Osteoblast (primary cell): ENCODE measurements around the gene THEM5. TPM values are rescaled to one million over a fixed set of nuclear protein-coding genes. Genes with fewer than 3 reads are reported as not detected.
A peak's percentile ranks its signal among the peaks of the same experiment; 100 is the strongest.

Experiments used
- DNase-seq: peaks from one replicate; pipeline ENCODE4 v3.0.0; 2011; ENCODE audit warnings: low spot score, mixed read lengths; ENCODE audit not compliant: insufficient read length; ENCODE audit errors: missing footprints
- H2AFZ ChIP-seq: 2 replicates; pipeline ENCODE4 v1.6.0; 2011; ENCODE audit warnings: mild to moderate bottlenecking, low read length
- H3K27ac ChIP-seq: 2 replicates; pipeline ENCODE4 v1.5.1; 2011; ENCODE audit warnings: mild to moderate bottlenecking, low read depth, low read length, moderate library complexity
- H3K27me3 ChIP-seq: 2 replicates; pipeline ENCODE4 v1.6.0; 2012; ENCODE audit warnings: mild to moderate bottlenecking, control low read depth, inconsistent platforms, low read length, moderate library complexity; ENCODE audit not compliant: insufficient read depth
- H3K36me3 ChIP-seq: 2 replicates; pipeline ENCODE4 v1.5.1; 2011; ENCODE audit warnings: mild to moderate bottlenecking, low read length, control low read depth, moderate library complexity; ENCODE audit not compliant: insufficient read depth
- H3K4me1 ChIP-seq: 2 replicates; pipeline ENCODE4 v1.5.1; 2011; ENCODE audit warnings: mild to moderate bottlenecking, low read length, control low read depth, moderate library complexity; ENCODE audit not compliant: insufficient read depth
- H3K4me2 ChIP-seq: 2 replicates; pipeline ENCODE4 v1.6.0; 2011; ENCODE audit warnings: mild to moderate bottlenecking, low read length; ENCODE audit not compliant: insufficient read depth
- H3K4me3 ChIP-seq: fragments of 200-600 bp; sonication (generic); 3 replicates; pipeline ENCODE4 v1.5.1; 2012; ENCODE audit warnings: mild to moderate bottlenecking, low read length, inconsistent platforms; ENCODE audit not compliant: insufficient read depth
- H3K79me2 ChIP-seq: 2 replicates; pipeline ENCODE4 v1.6.0; 2012; ENCODE audit warnings: mild to moderate bottlenecking, low read length, control low read depth, inconsistent platforms; ENCODE audit not compliant: insufficient read depth
- H3K9me3 ChIP-seq: 2 replicates; pipeline ENCODE4 v1.5.1; 2011; ENCODE audit warnings: low read depth, low read length, control low read depth
- H4K20me1 ChIP-seq: 2 replicates; pipeline ENCODE4 v1.6.0; 2012; ENCODE audit warnings: mild to moderate bottlenecking, low read length, control low read depth; ENCODE audit not compliant: insufficient read depth
- total RNA-seq: library from RNA; depleted of rRNA; stranded (reverse); fragments of >200 nt; gene quantifications from 2 replicates; pipeline ENCODE4 v1.2.3, GENCODE V29; 2012
- TF ChIP-seq, protein P1 (sequence below): IDR thresholded peaks from 2 replicates; pipeline ENCODE4 v1.5.1; 2011; ENCODE audit warnings: mild to moderate bottlenecking, low read depth, low read length, moderate library complexity; ENCODE audit errors: extremely low read depth

The THEM5 gene
- total RNA-seq, 1 donor = not detected

DNA sequence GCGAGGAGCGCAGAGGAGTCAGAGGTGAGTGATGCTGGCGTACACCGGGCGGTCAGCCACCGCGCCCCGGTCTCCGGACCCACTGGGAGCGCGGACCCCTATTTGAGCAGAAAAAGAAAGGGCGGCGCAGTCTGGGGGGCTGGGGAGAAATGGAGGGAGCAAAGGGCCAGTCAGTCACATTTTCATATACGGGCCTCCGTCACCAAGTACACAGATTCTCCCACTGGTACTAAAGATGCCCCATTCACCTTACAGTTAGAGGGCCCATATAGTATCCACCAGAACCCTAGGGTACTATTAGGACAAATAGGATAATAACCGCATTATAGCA lies 14.5 kb downstream of the THEM5 start:
- no peak overlapping the region for H2AFZ ChIP-seq
- TF ChIP-seq, protein P1, sequence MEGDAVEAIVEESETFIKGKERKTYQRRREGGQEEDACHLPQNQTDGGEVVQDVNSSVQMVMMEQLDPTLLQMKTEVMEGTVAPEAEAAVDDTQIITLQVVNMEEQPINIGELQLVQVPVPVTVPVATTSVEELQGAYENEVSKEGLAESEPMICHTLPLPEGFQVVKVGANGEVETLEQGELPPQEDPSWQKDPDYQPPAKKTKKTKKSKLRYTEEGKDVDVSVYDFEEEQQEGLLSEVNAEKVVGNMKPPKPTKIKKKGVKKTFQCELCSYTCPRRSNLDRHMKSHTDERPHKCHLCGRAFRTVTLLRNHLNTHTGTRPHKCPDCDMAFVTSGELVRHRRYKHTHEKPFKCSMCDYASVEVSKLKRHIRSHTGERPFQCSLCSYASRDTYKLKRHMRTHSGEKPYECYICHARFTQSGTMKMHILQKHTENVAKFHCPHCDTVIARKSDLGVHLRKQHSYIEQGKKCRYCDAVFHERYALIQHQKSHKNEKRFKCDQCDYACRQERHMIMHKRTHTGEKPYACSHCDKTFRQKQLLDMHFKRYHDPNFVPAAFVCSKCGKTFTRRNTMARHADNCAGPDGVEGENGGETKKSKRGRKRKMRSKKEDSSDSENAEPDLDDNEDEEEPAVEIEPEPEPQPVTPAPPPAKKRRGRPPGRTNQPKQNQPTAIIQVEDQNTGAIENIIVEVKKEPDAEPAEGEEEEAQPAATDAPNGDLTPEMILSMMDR = no peak
- no peaks in the 10 kb centered on the region for H3K36me3 ChIP-seq
- DNase-seq = no peak
- H3K4me2 ChIP-seq = peak overlapping the region; percentile 68
- no peaks in the 10 kb centered on the region for H3K79me2 ChIP-seq
- no peak overlapping the region for H3K4me3 ChIP-seq
- peaks cover 48% of the 10 kb centered on the region for H3K27me3 ChIP-seq
- no peaks in the 10 kb centered on the region for H3K9me3 ChIP-seq
- H3K27ac ChIP-seq = no peak overlapping the region
- H4K20me1 ChIP-seq = peaks cover 3% of the 10 kb centered on the region
- H3K4me1 ChIP-seq = peaks cover 26% of the 10 kb centered on the region

DNA sequence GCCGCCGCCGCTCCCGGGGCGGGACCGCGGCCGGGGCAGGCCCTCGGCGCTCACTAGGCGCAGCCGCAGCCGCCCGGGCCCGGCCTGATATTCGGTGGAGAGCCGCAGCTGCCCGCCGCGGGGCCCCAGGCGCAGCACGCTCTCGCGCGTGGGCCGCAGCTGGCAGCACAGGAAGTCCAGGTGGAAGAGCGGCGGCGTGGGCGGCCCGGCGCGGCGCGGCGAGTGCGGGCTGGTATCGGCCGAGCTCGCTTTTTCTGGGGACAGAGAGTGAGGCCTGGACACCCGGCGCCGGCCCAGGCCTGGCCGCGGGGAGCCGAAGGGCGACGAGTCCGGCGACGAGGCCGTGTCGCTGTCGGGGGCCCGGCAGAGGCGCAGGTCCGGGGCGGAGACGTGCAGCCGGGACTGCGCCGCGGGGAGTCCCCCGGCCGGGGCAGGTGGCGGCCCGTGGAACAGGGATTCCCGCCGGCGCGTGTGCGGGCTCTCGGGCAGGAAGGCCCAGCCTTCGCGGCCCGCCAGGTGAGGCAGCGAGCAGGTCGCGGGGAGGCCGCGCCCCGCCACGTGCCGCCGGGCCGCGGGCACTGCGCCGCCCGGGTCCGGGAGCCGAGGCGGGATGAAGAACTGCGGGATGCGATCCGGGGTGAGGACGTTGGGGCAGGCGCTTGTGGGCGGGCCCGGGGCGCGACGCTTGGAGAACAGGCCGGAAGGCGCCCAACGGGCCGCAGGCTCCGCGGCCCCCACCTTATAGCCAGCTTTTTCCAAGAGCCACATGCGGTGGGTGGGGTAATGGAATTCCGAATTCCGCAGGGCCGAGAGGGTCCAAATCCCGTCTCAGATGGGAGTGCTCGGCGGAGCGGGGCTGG lies 15.1 kb downstream of the THEM5 start:
- peak; percentile 93 for DNase-seq
- Histone ChIP-seq H3K27me3 (peaks cover 48% of the 10 kb centered on the region), H3K4me3 (peak overlapping the region; percentile 22), H3K27ac (no peak overlapping the region), H3K9me3 (no peaks in the 10 kb centered on the region), H2AFZ (no peak overlapping the region), H3K36me3 (no peaks in the 10 kb centered on the region), H3K4me2 (peak overlapping the region; percentile 9), H4K20me1 (peaks cover 3% of the 10 kb centered on the region), H3K4me1 (peaks cover 26% of the 10 kb centered on the region), H3K79me2 (no peaks in the 10 kb centered on the region)
- TF ChIP-seq, protein P1 = no peak

DNA sequence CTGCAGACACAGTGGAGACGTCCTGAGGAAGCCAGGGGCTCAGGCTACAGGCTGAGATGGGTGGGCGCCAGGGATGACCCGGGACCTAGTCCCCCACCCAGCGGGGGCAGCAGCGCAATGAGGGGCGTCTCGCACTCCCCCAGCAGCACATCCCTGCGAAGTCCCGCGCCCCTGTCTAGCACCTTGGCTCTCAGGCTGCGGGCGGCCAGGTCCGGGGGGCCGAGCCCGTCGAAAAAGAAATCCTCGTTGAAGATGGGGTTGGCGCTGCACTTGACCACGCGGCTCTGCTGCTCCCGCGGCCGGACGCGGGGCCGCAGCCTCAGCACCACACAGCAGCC lies 15.7 kb downstream of the THEM5 start:
- Histone ChIP-seq H3K36me3 (no peaks in the 10 kb centered on the region), H3K4me1 (peaks cover 26% of the 10 kb centered on the region), H3K4me3 (no peak overlapping the region), H3K79me2 (no peaks in the 10 kb centered on the region), H3K27ac (no peak overlapping the region), H4K20me1 (peaks cover 3% of the 10 kb centered on the region), H3K27me3 (peaks cover 48% of the 10 kb centered on the region), H3K9me3 (no peaks in the 10 kb centered on the region), H3K4me2 (no peak overlapping the region), H2AFZ (no peak overlapping the region)
- no peak for DNase-seq
- TF ChIP-seq, protein P1 = no peak

DNA sequence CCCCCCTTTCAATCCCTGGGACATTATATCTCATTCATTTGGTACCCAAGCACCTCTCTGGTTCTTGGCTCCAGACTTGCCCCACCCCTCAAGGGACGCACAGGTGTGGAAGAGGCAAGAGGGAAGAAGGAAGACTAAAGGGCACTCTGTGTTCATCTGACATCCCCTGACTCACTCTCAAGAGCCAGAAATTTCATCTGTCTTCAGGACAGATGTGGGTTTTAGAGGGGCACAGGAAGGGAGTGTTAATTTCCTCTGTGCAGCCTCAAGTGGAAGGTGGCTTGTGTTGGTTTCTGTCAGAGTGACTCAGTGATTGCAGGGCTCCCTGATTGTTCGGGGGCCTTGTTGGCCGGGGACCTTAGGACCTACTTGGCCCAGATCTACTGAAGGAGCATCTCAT lies 16.3 kb downstream of the THEM5 start:
- Histone ChIP-seq H3K4me2 (no peak overlapping the region), H4K20me1 (peaks cover 3% of the 10 kb centered on the region), H3K36me3 (no peaks in the 10 kb centered on the region), H3K4me1 (peaks cover 26% of the 10 kb centered on the region), H3K9me3 (no peaks in the 10 kb centered on the region), H2AFZ (no peak overlapping the region), H3K27me3 (peaks cover 49% of the 10 kb centered on the region), H3K79me2 (no peaks in the 10 kb centered on the region), H3K4me3 (no peak overlapping the region), H3K27ac (no peak overlapping the region)
- DNase-seq = no peak
- TF ChIP-seq, protein P1 = no peak
